Erythroblast (primary cell): ENCODE data around the gene PDE7B.
"Not testable (repeated sequence)": the region's sequence is repeated elsewhere in the genome, so short reads cannot be mapped to it uniquely, and the experiment has no call there.

Experiments
- DNase-seq, 2 experiments: peaks; one replicate each; lab custom pipeline; 2025; lab: John Stamatoyannopoulos, UW
- GATA1 ChIP-seq: IDR thresholded peaks from 2 replicates; pipeline ENCODE4 v1.6.1; 2011; ENCODE audit warnings: low read depth, mild to moderate bottlenecking, control low read depth, low read length, moderate library complexity
- POLR2A ChIP-seq: IDR thresholded peaks from 2 replicates; pipeline ENCODE4 v1.6.1; 2011; ENCODE audit warnings: mild to moderate bottlenecking, low read length

PDE7B gene

GRCh38 chr6:136087986-136088385 is 236.5 kb downstream of the PDE7B start:
- TF ChIP-seq GATA1: no peak
- no peak for TF ChIP-seq POLR2A
- no peak for DNase-seq

- no peak for DNase-seq
- TF ChIP-seq GATA1 (no peak), POLR2A (no peak)
Observed at GRCh38 chr6:136088693-136089092, 237.2 kb downstream of the PDE7B start.

GRCh38 chr6:136089876-136090275 is 238.4 kb downstream of the PDE7B start:
- TF ChIP-seq GATA1 (no peak), POLR2A (no peak)

GRCh38 chr6:136090929-136091328 is 239.4 kb downstream of the PDE7B start:
- TF ChIP-seq GATA1 (no peak), POLR2A (no peak)
- DNase-seq: no peak

More at GRCh38 chr6:136089876-136090275, 238.4 kb downstream of the PDE7B start:
- no peak for DNase-seq

GRCh38 chr6:136092897-136093296 is 241.4 kb downstream of the PDE7B start:
- DNase-seq: no peak
- no peak for TF ChIP-seq GATA1
- no peak for TF ChIP-seq POLR2A

- TF ChIP-seq GATA1 (no peak), POLR2A (no peak)
- DNase-seq: no peak
Observed at GRCh38 chr6:136093835-136094234, 242.3 kb downstream of the PDE7B start.

GRCh38 chr6:136094812-136095211 is 243.3 kb downstream of the PDE7B start:
- TF ChIP-seq GATA1: no peak
- no peak for TF ChIP-seq POLR2A
- no peak for DNase-seq

- no peak for DNase-seq
- no peak for TF ChIP-seq GATA1
- TF ChIP-seq POLR2A: no peak
Observed at GRCh38 chr6:136095986-136096385, 244.5 kb downstream of the PDE7B start.

GRCh38 chr6:136102991-136103688 is 251.6 kb downstream of the PDE7B start:
- no peak for DNase-seq
- no peak for TF ChIP-seq POLR2A
- no peak for TF ChIP-seq GATA1

GRCh38 chr6:136103763-136104311 is 252.3 kb downstream of the PDE7B start:
- TF ChIP-seq GATA1: no peak
- TF ChIP-seq POLR2A: no peak
- DNase-seq: no peak

- DNase-seq: no peak
- TF ChIP-seq GATA1 (no peak), POLR2A (no peak)
Observed at GRCh38 chr6:136104556-136104955, 253.1 kb downstream of the PDE7B start.

- not testable (repeated sequence) for DNase-seq
Observed at GRCh38 chr6:136105797-136106196, 254.3 kb downstream of the PDE7B start.

GRCh38 chr6:136108361-136108945 is 257.0 kb downstream of the PDE7B start:
- no peak for DNase-seq
- TF ChIP-seq POLR2A (no peak), GATA1 (no peak)

- DNase-seq: no peak
- no peak for TF ChIP-seq GATA1
Observed at GRCh38 chr6:136111831-136112230, 260.3 kb downstream of the PDE7B start.
